Measurements from ENCODE around the gene MAIP1.

- TF ChIP-seq EZH2 (IDR thresholded peaks at IDR 0.05; ENCODE audit: borderline replicate concordance, low read depth, low read length, severe bottlenecking) (no peak), POLR2AphosphoS5 (IDR thresholded peaks at IDR 0.05; ENCODE audit: insufficient read depth, low read depth, low read length) (no peak)
These were observed 39.5 kb downstream of the MAIP1 start for GRCh38 chr2:199994896-199995295.

All from endothelial cell of umbilical vein (primary cell).